RWPE1 (cell line): ENCODE measurements around the gene LNX1.

Source experiments
- CTCF ChIA-PET: fragments of 350-600 bp; sonication (Branson Sonifier 250); formaldehyde crosslinking; extraction: SDS; loops from one replicate; lab custom pipeline; 2021; lab: Yijun Ruan, JAX
- POLR2A ChIA-PET: fragments of 400-600 bp; formaldehyde crosslinking; extraction: SDS; loops from one replicate; lab custom pipeline; 2020; ENCODE audit warnings: antibody characterized with exemption; ENCODE audit not compliant: low non-redundant PET; lab: Yijun Ruan, JAX
- DNase-seq: peaks from one replicate; pipeline ENCODE4 v3.0.0; 2012; ENCODE audit warnings: low spot score
- H3K27ac ChIP-seq: fragments of 450-650 bp; 2 replicates; pipeline ENCODE4 v1.5.1; 2017
- CTCF ChIP-seq: fragments of 450-650 bp; conservative IDR thresholded peaks from 2 replicates; pipeline ENCODE4 v1.5.1; 2017; ENCODE audit warnings: low read depth, mild to moderate bottlenecking

LNX1 gene

GRCh38 chr4:53543561-53543960 lies 47.7 kb downstream of the LNX1 start:
- no peak overlapping the region for H3K27ac ChIP-seq
- ChIA-PET CTCF (no interaction called here), POLR2A (no interaction called here)
- no peak for DNase-seq
- TF ChIP-seq CTCF = no peak

- peak; percentile 43 for DNase-seq
- no peak for TF ChIP-seq CTCF
- no peak overlapping the region for H3K27ac ChIP-seq
- CTCF ChIA-PET = interaction anchor here (0.6 kb wide), 1 partner anchor 333 kb away, joined by 5 read pairs; no protein-coding TSS in a partner anchor
- POLR2A ChIA-PET = no interaction called here
Measured at GRCh38 chr4:53541577-53542206, 49.6 kb downstream of the LNX1 start.

- H3K27ac ChIP-seq = no peak overlapping the region
- ChIA-PET CTCF (no interaction called here), POLR2A (no interaction called here)
- DNase-seq = no peak
- TF ChIP-seq CTCF = no peak
Measured at GRCh38 chr4:53538756-53539155, 52.5 kb downstream of the LNX1 start.

GRCh38 chr4:53537606-53538005 lies 53.7 kb downstream of the LNX1 start:
- CTCF ChIA-PET = no interaction called here
- DNase-seq = no peak
- no peak for TF ChIP-seq CTCF
- POLR2A ChIA-PET = no interaction called here
- H3K27ac ChIP-seq = no peak overlapping the region

GRCh38 chr4:53536328-53536727 lies 55.0 kb downstream of the LNX1 start:
- ChIA-PET CTCF (no interaction called here), POLR2A (no interaction called here)
- no peak for DNase-seq
- TF ChIP-seq CTCF = no peak
- H3K27ac ChIP-seq = no peak overlapping the region

GRCh38 chr4:53535567-53535966 lies 55.7 kb downstream of the LNX1 start:
- ChIA-PET POLR2A (no interaction called here), CTCF (no interaction called here)
- no peak for DNase-seq
- no peak overlapping the region for H3K27ac ChIP-seq
- no peak for TF ChIP-seq CTCF
